HCT116 (cell line): Measurements from ENCODE around the gene GALK1.

ENCODE experiments used
- EZH2phosphoT487 ChIP-seq: fragments of 200-600 bp; IDR thresholded peaks from 2 replicates; pipeline ENCODE4 v1.6.1; 2018; ENCODE audit warnings: antibody characterized with exemption, borderline replicate concordance
- POLR2A ChIP-seq: IDR thresholded peaks from 2 replicates; pipeline ENCODE4 v1.7.0; 2011; ENCODE audit warnings: borderline replicate concordance; ENCODE audit not compliant: insufficient read depth, insufficient read length; ENCODE audit errors: extremely low read depth
- POLR2AphosphoS5 ChIP-seq: IDR thresholded peaks from 2 replicates; pipeline ENCODE4 v1.6.1; 2011; ENCODE audit warnings: mild to moderate bottlenecking, low read depth, low read length, moderate library complexity
- TF ChIP-seq, protein P1 (sequence below), 3 experiments: fragments of 200-600 bp in 1 of 3; sonication (generic) in 1 of 3; IDR thresholded peaks in 2 of 3; conservative IDR thresholded peaks in 1 of 3; 2 replicates each; pipeline ENCODE4 v1.5.1; 2012 to 2017; ENCODE audit warnings: low read depth in 2 of 3, low read length in 2 of 3, antibody characterized with exemption in 1 of 3, borderline replicate concordance in 1 of 3, control low read depth in 1 of 3, mild to moderate bottlenecking in 1 of 3, mixed read lengths in 1 of 3, mixed run types in 1 of 3, moderate library complexity in 1 of 3; ENCODE audit not compliant: insufficient read depth in 1 of 3
- TF ChIP-seq, protein P2 (sequence below): IDR thresholded peaks from 2 replicates; pipeline ENCODE4 v1.6.1; 2012; ENCODE audit warnings: low read depth

DNA sequence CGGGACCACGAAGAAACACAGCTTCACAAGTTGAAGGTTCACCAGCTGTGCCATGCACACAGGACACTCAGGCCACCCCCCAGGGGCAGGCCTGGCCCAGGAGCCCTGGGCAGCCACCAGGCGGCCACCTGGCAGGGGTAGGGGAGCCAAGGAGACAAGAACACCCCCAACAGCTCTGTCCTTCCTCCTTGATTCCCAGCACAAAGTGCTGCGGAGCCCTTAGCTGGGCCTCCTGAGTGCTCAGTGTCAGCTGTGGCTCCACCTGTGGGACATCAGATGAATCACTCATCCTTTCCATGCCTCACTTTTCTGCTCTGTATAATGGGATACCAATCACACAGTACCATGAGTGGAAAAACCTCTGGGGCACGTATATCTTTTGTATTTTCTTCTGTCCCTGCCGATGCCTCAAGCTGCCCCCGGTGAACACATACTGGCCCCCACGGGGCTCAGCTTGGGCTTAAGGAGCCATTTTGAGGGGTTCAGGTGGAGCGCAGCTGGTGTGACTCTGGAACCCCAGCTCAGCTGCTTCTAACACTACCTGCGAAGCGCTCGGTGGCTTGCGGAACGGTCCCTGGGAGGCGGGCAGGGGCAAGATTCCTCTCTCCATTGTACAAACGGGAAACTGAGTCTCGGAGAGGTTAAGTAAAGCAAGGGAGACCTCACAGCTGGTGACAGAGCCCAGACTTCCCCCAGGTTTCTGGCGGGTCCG, 12.0 kb downstream of the GALK1 start:
- TF ChIP-seq EZH2phosphoT487 (no peak), POLR2AphosphoS5 (no peak), POLR2A (no peak)
- TF ChIP-seq, protein P1, sequence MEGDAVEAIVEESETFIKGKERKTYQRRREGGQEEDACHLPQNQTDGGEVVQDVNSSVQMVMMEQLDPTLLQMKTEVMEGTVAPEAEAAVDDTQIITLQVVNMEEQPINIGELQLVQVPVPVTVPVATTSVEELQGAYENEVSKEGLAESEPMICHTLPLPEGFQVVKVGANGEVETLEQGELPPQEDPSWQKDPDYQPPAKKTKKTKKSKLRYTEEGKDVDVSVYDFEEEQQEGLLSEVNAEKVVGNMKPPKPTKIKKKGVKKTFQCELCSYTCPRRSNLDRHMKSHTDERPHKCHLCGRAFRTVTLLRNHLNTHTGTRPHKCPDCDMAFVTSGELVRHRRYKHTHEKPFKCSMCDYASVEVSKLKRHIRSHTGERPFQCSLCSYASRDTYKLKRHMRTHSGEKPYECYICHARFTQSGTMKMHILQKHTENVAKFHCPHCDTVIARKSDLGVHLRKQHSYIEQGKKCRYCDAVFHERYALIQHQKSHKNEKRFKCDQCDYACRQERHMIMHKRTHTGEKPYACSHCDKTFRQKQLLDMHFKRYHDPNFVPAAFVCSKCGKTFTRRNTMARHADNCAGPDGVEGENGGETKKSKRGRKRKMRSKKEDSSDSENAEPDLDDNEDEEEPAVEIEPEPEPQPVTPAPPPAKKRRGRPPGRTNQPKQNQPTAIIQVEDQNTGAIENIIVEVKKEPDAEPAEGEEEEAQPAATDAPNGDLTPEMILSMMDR (IDR thresholded peaks at IDR 0.05 in 2 of 3, conservative IDR thresholded peaks at IDR 0.05 in 1 of 3; ENCODE audit: borderline replicate concordance in 1 of 3, insufficient read depth in 1 of 3, low read depth in 2 of 3, low read length in 2 of 3) = peak in 2 of 3 experiments; percentile 10 to 17; a peak in 1 of 6 replicates
- TF ChIP-seq, protein P2, sequence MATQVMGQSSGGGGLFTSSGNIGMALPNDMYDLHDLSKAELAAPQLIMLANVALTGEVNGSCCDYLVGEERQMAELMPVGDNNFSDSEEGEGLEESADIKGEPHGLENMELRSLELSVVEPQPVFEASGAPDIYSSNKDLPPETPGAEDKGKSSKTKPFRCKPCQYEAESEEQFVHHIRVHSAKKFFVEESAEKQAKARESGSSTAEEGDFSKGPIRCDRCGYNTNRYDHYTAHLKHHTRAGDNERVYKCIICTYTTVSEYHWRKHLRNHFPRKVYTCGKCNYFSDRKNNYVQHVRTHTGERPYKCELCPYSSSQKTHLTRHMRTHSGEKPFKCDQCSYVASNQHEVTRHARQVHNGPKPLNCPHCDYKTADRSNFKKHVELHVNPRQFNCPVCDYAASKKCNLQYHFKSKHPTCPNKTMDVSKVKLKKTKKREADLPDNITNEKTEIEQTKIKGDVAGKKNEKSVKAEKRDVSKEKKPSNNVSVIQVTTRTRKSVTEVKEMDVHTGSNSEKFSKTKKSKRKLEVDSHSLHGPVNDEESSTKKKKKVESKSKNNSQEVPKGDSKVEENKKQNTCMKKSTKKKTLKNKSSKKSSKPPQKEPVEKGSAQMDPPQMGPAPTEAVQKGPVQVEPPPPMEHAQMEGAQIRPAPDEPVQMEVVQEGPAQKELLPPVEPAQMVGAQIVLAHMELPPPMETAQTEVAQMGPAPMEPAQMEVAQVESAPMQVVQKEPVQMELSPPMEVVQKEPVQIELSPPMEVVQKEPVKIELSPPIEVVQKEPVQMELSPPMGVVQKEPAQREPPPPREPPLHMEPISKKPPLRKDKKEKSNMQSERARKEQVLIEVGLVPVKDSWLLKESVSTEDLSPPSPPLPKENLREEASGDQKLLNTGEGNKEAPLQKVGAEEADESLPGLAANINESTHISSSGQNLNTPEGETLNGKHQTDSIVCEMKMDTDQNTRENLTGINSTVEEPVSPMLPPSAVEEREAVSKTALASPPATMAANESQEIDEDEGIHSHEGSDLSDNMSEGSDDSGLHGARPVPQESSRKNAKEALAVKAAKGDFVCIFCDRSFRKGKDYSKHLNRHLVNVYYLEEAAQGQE = no peak
